ENCODE measurements around the gene PRAMEF27.
"Not testable (repeated sequence)": the region's sequence is repeated elsewhere in the genome, so short reads cannot be mapped to it uniquely, and the experiment has no call there.

Gene PRAMEF27

DNA sequence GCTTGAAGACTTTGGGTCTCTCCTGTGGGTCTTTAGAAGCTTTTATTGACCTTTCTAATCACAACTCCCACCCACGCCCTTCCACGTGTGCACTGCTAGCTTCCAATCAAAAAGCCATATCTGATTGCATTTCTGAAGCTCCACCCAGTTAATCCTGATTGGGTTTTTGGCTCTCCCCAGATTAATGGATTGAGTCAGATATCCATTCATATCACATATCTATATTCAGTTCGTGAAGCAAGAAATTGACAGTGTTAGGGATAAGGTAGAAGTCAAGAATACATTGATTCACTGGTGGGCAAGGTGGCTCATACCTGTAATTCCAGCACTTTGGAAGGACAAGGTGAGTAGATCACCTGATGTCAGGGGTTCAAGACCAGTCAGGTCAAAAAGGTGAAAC is at the start of gene PRAMEF27:
Gene PRAMEF27 (minus strand): TSS at position 101 of the 400 bp plus-strand sequence. CDS start 2,916 bp downstream, outside the sequence.
- not testable (repeated sequence) for DNase-seq (ENCODE audit: low read depth in 2 of 2)

DNA sequence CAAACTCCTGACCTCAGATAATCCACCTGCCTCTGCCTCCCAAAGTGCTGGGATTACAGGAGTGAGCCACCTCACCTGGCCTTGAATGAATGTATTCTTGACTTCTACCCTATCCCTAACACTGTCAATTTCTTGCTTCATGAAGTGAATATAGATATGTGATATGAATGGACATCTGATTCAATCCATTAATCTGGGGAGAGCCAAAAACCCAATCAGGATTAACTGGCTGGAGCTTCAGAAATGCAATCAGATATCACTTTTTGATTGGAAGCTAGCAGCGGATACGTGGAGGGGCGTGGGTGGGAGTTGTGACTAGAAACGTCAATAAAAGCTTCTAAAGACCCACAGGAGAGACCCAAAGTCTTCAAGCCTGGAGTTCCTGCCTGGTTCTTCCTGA is 14.1 kb upstream of the PRAMEF27 start, which contains the start of gene PRAMEF25:
Gene PRAMEF25 (plus strand): TSS at position 301 of the 400 bp plus-strand sequence. CDS start 2,920 bp downstream, outside the sequence.
- DNase-seq (ENCODE audit: low read depth in 2 of 2) = not testable (repeated sequence)

DNA sequence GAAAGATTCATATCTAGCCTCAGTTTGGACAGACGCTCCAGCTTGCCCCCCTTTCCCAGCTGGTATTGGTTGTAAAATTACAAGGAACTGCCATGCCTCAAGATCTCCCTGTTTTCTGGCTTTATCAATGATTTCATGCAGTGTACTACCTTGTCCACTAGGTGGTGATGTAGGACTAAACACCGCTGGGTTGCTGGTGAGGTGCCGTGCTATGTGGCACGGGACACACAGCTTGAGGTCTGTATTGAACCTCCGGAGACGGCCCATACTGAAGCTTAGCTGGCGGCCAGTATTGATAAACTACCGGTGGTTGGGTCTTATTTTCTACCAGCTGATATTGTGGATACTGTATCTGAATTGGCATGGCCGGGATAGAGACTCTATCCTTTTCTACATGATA is 36.5 kb downstream of the PRAMEF27 start:
- DNase-seq (ENCODE audit: low read depth in 2 of 2) = not testable (repeated sequence)

DNA sequence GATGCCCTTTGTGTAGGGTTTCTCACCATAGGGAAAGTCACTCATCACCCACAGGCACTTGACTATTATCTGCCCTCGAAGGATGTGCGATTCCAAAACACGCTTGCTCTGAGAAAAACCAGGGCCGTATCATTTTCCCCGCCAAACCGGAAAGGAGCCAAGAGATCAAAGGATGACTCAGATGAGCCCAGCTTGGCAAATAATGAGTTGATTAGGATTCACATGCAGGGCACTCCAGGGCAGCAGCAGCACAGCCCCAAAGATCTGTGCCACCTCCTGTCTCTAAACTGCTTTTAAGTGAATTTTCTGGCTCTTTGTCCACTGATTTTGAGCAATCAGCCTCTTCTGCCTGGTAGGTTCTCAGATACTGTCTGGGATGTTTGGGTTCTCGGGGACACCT is 44.4 kb downstream of the PRAMEF27 start:
- not testable (repeated sequence) for DNase-seq (ENCODE audit: low read depth in 2 of 2)

DNA sequence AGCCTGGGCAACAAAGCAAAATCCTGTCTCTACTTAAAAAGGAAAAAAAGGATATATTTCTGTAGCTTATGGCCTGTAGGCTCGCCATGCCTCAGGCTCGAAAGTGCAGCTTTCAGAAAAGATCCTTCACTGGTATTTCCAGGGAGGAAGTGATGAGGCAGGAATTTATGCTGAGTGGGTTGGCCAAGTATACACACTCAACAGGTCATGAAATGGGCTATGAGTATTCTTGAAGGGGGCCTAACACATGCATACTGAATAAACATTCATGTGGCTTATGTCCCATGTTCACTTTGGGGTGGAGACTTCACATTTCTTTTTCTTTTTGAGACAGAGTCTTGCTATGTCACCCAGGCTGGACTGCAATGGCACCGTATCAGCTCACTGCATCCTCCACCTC is 47.0 kb downstream of the PRAMEF27 start:
- not testable (repeated sequence) for DNase-seq (ENCODE audit: low read depth in 2 of 2)

DNA sequence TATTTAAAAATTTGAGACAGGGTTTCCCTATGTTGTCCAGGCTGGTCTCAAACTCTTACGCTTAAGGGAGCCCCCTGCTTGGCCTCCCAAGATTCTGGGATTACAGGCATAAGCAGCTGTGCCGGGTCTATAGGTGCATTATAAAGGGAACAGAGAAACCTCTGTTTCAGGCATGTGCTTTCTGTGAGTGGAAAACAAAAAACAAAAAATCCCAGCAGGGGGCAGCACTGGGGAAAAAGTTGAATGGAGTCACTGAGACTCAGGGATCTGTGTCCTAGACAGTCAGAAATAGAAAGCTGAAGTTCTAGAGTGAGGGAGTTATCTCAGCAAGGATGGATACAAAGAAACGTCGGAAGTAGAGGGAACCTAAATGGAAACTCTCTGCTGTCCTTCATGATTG is 50.6 kb downstream of the PRAMEF27 start:
- DNase-seq (ENCODE audit: low read depth in 2 of 2) = not testable (repeated sequence)
